Lung (tissue), 12 donors: ENCODE data around the gene AMMECR1L. TPM values are rescaled to one million over a fixed set of nuclear protein-coding genes. Genes with fewer than 3 reads are reported as not detected.
"Not testable (repeated sequence)": the region's sequence is repeated elsewhere in the genome, so short reads cannot be mapped to it uniquely, and the experiment has no call there.

ENCODE experiments used
- ATAC-seq: fragments of 200-7000 bp; cut with Tn5 transposase; one replicate; pipeline ENCODE4 v1.9.1; 2020; ENCODE audit warnings: moderate number of reproducible peaks; ENCODE audit not compliant: insufficient read depth, low FRiP score
- DNase-seq, 3 donors: peaks; one replicate each; pipeline ENCODE4 v3.0.0-alpha.2; 2013 to 2017
- H3K27ac ChIP-seq, 2 donors: one replicate each; pipeline ENCODE4 v1.5.1; 2013; ENCODE audit warnings: mild to moderate bottlenecking in 2 of 2, moderate library complexity in 2 of 2, control low read depth in 1 of 2, inconsistent platforms in 1 of 2, low read depth in 1 of 2, low read length in 1 of 2
- H3K27me3 ChIP-seq, 3 donors: one replicate each; pipeline ENCODE4 v1.5.1; 2013; ENCODE audit warnings: low read length in 2 of 3; ENCODE audit not compliant: control insufficient read depth in 3 of 3, insufficient read depth in 3 of 3
- H3K36me3 ChIP-seq, 4 donors: one replicate each; pipeline ENCODE4 v1.5.1; 2013; ENCODE audit warnings: low read length in 4 of 4, mild to moderate bottlenecking in 1 of 4, moderate library complexity in 1 of 4; ENCODE audit not compliant: control insufficient read depth in 4 of 4, insufficient read depth in 4 of 4
- H3K4me1 ChIP-seq, 5 donors: one replicate each; pipeline ENCODE4 v1.5.1; 2013; ENCODE audit warnings: low read length in 5 of 5, mild to moderate bottlenecking in 2 of 5, moderate library complexity in 1 of 5; ENCODE audit not compliant: control insufficient read depth in 5 of 5, insufficient read depth in 5 of 5
- H3K4me3 ChIP-seq: one replicate; pipeline ENCODE4 v1.5.1; 2013; ENCODE audit warnings: mild to moderate bottlenecking, control low read depth, moderate library complexity
- H3K9ac ChIP-seq, 2 donors: one replicate each; pipeline ENCODE4 v1.5.1; 2013; ENCODE audit warnings: low read length in 2 of 2, control low read depth in 1 of 2; ENCODE audit not compliant: insufficient read depth in 1 of 2
- H3K9me3 ChIP-seq, 4 donors: one replicate each; pipeline ENCODE4 v1.5.1; 2013; ENCODE audit warnings: low read length in 3 of 4, mild to moderate bottlenecking in 1 of 4, moderate library complexity in 1 of 4; ENCODE audit not compliant: control insufficient read depth in 4 of 4, insufficient read depth in 3 of 4
- CTCF ChIP-seq: IDR thresholded peaks from 2 replicates; pipeline ENCODE4 v1.5.1; 2012; ENCODE audit warnings: mild to moderate bottlenecking; ENCODE audit errors: control extremely low read depth, extremely low read depth
- WGBS, 2 donors: extraction: QIAGEN DNeasy Blood & Tissue Kit; methylation state at CpG; one replicate each; pipeline ENCODE4 v1.1.7; 2013; 5-methylcytosine and 5-hydroxymethylcytosine counted together
- polyA plus RNA-seq, 2 donors: library from polyadenylated mRNA; stranded (reverse); fragments of 200-250 nt; gene quantifications; one replicate each; pipeline ENCODE4 v1.2.1, GENCODE V29; 2013
- total RNA-seq, 2 donors: library from RNA; depleted of rRNA in 1 of 2; stranded (reverse); fragments of >200 nt in 1 of 2; gene quantifications; one replicate each; pipeline ENCODE4 v1.2.1, GENCODE V29; 2014 to 2021
- donor health status: control.
- donor health status: control.
- donor health status: Bipolar disorder and iron deficiency.
- donor health status: healthy.
- donor health status: DM: yes; HTN: yes; CAD: no.

Gene AMMECR1L
- total and polyA plus RNA-seq, 4 donors, result 7.0 to 15.2 (median 11.7) TPM

GRCh38 chr2:127911737-127912136 lies 26.0 kb upstream of the AMMECR1L start:
- TF ChIP-seq CTCF, result no peak

GRCh38 chr2:127910415-127910814 lies 24.7 kb upstream of the AMMECR1L start:
- Histone ChIP-seq H3K4me3 (no peak overlapping the region), H3K4me1 (no peaks in the 10 kb centered on the region), H3K27ac (no peak overlapping the region), H3K9ac (no peak overlapping the region), H3K9me3 (peaks cover 0 to 2% (median 0%) of the 10 kb centered on the region in 4 donors), H3K36me3 (no peaks in the 10 kb centered on the region), H3K27me3 (no peaks in the 10 kb centered on the region)
- TF ChIP-seq CTCF, result no peak
- ATAC-seq (no peak), DNase-seq (no peak)
- 97 to 100% methylated on average over 3 of the region's 3 CpGs for WGBS, 2 donors

More at GRCh38 chr2:127911737-127912136, 26.0 kb upstream of the AMMECR1L start:
- Histone ChIP-seq H3K4me1 (no peaks in the 10 kb centered on the region), H3K27me3 (no peaks in the 10 kb centered on the region), H3K9me3 (peaks cover 0 to 2% (median 0%) of the 10 kb centered on the region in 4 donors), H3K27ac (no peak overlapping the region), H3K36me3 (no peaks in the 10 kb centered on the region), H3K4me3 (no peak overlapping the region), H3K9ac (no peak overlapping the region)
- WGBS, 2 donors, result 20 to 43% methylated on average over 2 of the region's 2 CpGs
- ATAC-seq (no peak), DNase-seq (no peak)

- no peak for DNase-seq
- no peak for ATAC-seq
Measured at GRCh38 chr2:127909019-127909418, 23.3 kb upstream of the AMMECR1L start.

GRCh38 chr2:127907733-127908400 lies 22.1 kb upstream of the AMMECR1L start:
- not testable (repeated sequence) for H3K27ac ChIP-seq, DNase-seq, H3K9me3 ChIP-seq, H3K9ac ChIP-seq, ATAC-seq, H3K36me3 ChIP-seq, H3K4me1 ChIP-seq, H3K4me3 ChIP-seq, H3K27me3 ChIP-seq
- WGBS, 2 donors, result 96 to 98% methylated on average over 12 of the region's 12 CpGs

More at GRCh38 chr2:127909019-127909418, 23.3 kb upstream of the AMMECR1L start:
- Histone ChIP-seq H3K9ac (no peak overlapping the region), H3K4me1 (no peaks in the 10 kb centered on the region), H3K36me3 (no peaks in the 10 kb centered on the region), H3K9me3 (peaks cover 0 to 2% (median 0%) of the 10 kb centered on the region in 4 donors), H3K27ac (no peak overlapping the region), H3K4me3 (no peak overlapping the region), H3K27me3 (no peaks in the 10 kb centered on the region)
- 75 to 83% methylated on average over 6 of the region's 6 CpGs for WGBS, 2 donors
- no peak for TF ChIP-seq CTCF
